Glutamatergic neuron (in vitro differentiated cells): ENCODE measurements around the gene RECQL. TPM values are rescaled to one million over a fixed set of nuclear protein-coding genes. Genes with fewer than 3 reads are reported as not detected.

ENCODE experiments used
- DNase-seq: peaks from one replicate; pipeline ENCODE4 v3.0.0; 2022
- H3K27ac Mint-ChIP-seq: one replicate; pipeline ENCODE4 v1.8.0; 2020; ENCODE audit warnings: mild to moderate bottlenecking, mixed read lengths, inconsistent platforms; ENCODE audit not compliant: unreplicated experiment
- H3K27me3 Mint-ChIP-seq: one replicate; pipeline ENCODE4 v1.8.0; 2020; ENCODE audit warnings: mild to moderate bottlenecking, moderate library complexity, mixed read lengths, inconsistent platforms; ENCODE audit not compliant: unreplicated experiment
- H3K36me3 Mint-ChIP-seq: one replicate; pipeline ENCODE4 v1.8.0; 2020; ENCODE audit warnings: mild to moderate bottlenecking, mixed read lengths, inconsistent platforms; ENCODE audit not compliant: unreplicated experiment
- H3K4me1 Mint-ChIP-seq: one replicate; pipeline ENCODE4 v1.8.0; 2020; ENCODE audit warnings: mild to moderate bottlenecking, low read depth, mixed read lengths, inconsistent platforms; ENCODE audit not compliant: unreplicated experiment
- H3K4me3 Mint-ChIP-seq: one replicate; pipeline ENCODE4 v1.8.0; 2020; ENCODE audit warnings: mild to moderate bottlenecking, mixed read lengths, inconsistent platforms; ENCODE audit not compliant: unreplicated experiment
- H3K9me3 Mint-ChIP-seq: one replicate; pipeline ENCODE4 v1.8.0; 2020; ENCODE audit warnings: mild to moderate bottlenecking, moderate library complexity, mixed read lengths, inconsistent platforms; ENCODE audit not compliant: unreplicated experiment
- CTCF ChIP-seq: fragments of 200-600 bp; sonication (generic); IDR thresholded peaks from one replicate; pipeline ENCODE4 v1.5.0; 2021; ENCODE audit not compliant: partially characterized antibody, unreplicated experiment
- total RNA-seq: library from RNA; stranded (reverse); fragmentation: NEBNext Ultra II Directional; extraction: Animal tissue kit (Norgen Biotek cat#: 25700); gene quantifications from one replicate; pipeline ENCODE4 v1.2.1, GENCODE V29; 2021; ENCODE audit not compliant: unreplicated experiment

Gene RECQL
- total RNA-seq, 1 donor from 2014 or later, result 20.0 TPM

DNA sequence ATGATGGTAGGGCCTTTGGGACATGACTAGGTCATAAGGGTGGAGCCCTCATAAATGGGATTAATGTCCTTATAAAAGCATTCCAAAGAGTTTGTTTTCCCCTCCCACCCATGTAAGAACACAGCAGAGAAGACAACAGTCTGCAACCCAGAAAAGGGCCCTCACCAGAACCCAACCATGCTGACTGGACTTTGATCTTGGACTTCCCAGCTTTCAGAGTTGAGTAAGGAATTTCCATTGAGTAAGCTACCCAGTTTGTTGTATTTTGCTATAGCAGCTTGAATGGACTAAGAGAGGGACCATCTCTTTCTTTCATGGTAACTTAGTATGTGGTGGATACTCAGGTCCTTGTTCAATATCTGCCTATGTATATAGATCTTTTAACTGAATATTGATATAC is 21.7 kb upstream of the RECQL start:
- Mint-ChIP-seq H3K9me3 (no peaks in the 10 kb centered on the region), H3K27me3 (peaks cover 2% of the 10 kb centered on the region), H3K4me3 (no peak overlapping the region), H3K27ac (no peak overlapping the region), H3K4me1 (no peaks in the 10 kb centered on the region), H3K36me3 (peaks cover 9% of the 10 kb centered on the region)
- no peak for TF ChIP-seq CTCF
- DNase-seq, result no peak

DNA sequence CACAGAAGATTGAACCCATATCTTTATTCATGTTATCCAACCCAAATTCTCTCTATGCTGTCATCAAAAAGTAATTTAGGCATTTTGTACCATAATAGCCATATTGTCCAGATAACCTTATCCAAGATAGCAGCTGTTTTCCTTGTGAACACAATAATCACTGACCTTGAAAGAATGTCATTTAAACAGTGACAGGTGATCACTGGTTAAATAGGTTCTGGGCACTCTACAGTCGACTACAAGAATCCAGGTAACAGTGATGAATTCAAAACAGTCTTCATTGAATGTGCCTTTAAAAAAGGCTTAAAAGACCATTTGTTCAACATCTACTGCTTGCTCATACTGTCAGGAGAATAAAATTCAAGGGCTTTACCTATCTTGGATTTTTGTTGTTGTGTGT is 20.1 kb upstream of the RECQL start:
- no peaks in the 10 kb centered on the region for H3K9me3 Mint-ChIP-seq
- H3K4me1 Mint-ChIP-seq, result no peaks in the 10 kb centered on the region
- peaks cover 9% of the 10 kb centered on the region for H3K36me3 Mint-ChIP-seq
- DNase-seq, result no peak
- no peak overlapping the region for H3K27ac Mint-ChIP-seq
- H3K4me3 Mint-ChIP-seq, result no peak overlapping the region
- no peaks in the 10 kb centered on the region for H3K27me3 Mint-ChIP-seq
- no peak for TF ChIP-seq CTCF

DNA sequence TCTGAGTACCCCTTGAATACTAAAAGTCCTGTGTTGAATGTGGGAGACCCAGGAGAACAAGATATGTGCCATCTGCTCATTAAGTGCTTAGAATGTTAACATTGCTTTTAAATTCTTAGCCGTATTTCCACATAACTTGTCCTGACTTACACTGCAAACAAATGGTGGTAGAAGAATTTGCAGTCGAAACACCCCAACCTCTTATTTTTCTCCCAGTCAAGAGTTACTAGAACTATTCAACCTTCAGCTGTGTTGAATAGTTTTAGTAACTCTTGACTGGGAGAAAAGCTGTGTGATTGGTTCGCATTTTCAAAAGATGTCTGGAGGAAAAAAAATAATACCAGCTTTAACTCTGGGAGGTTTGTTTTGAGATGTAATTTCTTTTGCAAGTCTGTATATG is 17.0 kb upstream of the RECQL start:
- H3K36me3 Mint-ChIP-seq, result no peaks in the 10 kb centered on the region
- no peaks in the 10 kb centered on the region for H3K9me3 Mint-ChIP-seq
- H3K4me1 Mint-ChIP-seq, result no peaks in the 10 kb centered on the region
- TF ChIP-seq CTCF, result no peak
- DNase-seq, result no peak
- no peaks in the 10 kb centered on the region for H3K27me3 Mint-ChIP-seq
- H3K4me3 Mint-ChIP-seq, result no peak overlapping the region
- no peak overlapping the region for H3K27ac Mint-ChIP-seq

DNA sequence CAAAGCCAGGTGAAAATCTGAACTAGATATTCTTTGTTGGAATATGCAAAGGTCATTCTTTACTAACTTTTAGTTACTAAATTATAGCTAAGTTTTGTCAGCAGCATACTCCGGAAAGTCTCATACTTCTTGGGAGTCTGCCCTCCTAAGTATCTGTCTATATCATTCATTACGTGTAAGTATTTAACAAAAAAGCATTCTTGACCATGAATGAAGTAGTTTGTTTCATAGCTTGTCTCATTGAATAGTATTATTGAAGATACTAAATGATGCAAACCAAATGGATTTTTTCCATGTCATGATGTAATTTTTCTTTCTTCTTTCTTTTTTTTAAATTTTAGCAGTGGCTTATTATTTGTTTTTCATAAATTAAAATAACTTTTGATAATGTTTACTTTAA is 14.8 kb upstream of the RECQL start:
- no peak for DNase-seq
- TF ChIP-seq CTCF, result no peak
- no peak overlapping the region for H3K4me3 Mint-ChIP-seq
- H3K4me1 Mint-ChIP-seq, result no peaks in the 10 kb centered on the region
- H3K9me3 Mint-ChIP-seq, result no peaks in the 10 kb centered on the region
- no peaks in the 10 kb centered on the region for H3K27me3 Mint-ChIP-seq
- H3K36me3 Mint-ChIP-seq, result no peaks in the 10 kb centered on the region
- no peak overlapping the region for H3K27ac Mint-ChIP-seq

GRCh38 chr12:21509768-21510167 is 8.3 kb upstream of the RECQL start:
- no peak for TF ChIP-seq CTCF
- H3K36me3 Mint-ChIP-seq, result no peaks in the 10 kb centered on the region

More at GRCh38 chr12:21509768-21510167, 8.3 kb upstream of the RECQL start:
- Mint-ChIP-seq H3K9me3 (no peaks in the 10 kb centered on the region), H3K4me1 (no peaks in the 10 kb centered on the region), H3K4me3 (no peak overlapping the region), H3K27ac (no peak overlapping the region), H3K27me3 (no peaks in the 10 kb centered on the region)
- no peak for DNase-seq
